ENCODE data around the gene ECHS1. TPM values are rescaled to one million over a fixed set of nuclear protein-coding genes. Genes with fewer than 3 reads are reported as not detected.

Gene ECHS1
- total and polyA plus RNA-seq, 2 of the 8 experiments (the other 6 are each of a cell fraction or from before 2014, with no cell fraction given) = 41.7 to 101 TPM

DNA sequence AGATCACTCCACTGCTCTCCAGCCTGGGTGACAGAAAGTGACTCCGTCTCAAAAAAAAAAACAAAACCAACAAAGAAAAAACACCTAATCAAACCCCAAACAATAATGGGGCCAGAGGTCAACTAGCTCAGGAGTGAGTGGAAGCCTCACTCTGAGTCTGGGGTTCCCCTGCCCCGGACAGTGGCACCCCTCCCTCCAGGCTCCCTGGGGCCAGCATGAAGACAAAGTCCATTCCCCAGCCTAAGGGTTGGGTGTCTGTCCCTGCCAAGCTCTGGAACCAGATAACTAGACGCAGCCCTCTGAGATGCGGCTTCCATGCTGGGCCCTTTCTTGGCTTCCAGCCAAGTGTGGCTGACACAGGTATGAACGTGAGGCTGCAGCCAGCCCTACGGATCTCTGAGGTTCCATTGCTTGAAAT lies 13.6 kb downstream of the ECHS1 start:
- WGBS, 2 experiments (ENCODE audit: extremely low coverage in 1 of 2, insufficient coverage in 1 of 2, insufficient read length in 1 of 2, insufficient replicate concordance in 2 of 2, low coverage in 1 of 2, low lambda C conversion rate in 2 of 2, missing lambda C conversion rate in 1 of 2) = 88% methylated on average over 6 of the region's 6 CpGs; no CpG with 5 or more reads in 1 of the 2 experiments
- Histone ChIP-seq H3K4ac (replicated peaks; ENCODE audit: insufficient read length, low read depth, low read length) (no peak overlapping the region), H3K36me3 (ENCODE audit: control insufficient read depth in 2 of 4, insufficient read depth in 4 of 4, low read length in 3 of 4) (peaks cover 4 to 16% (median 12%) of the 10 kb centered on the region in 4 experiments), H3K23ac (ENCODE audit: insufficient read length) (no peak overlapping the region), H4K20me1 (replicated peaks in 1 of 2; ENCODE audit: control insufficient read depth in 1 of 2, insufficient read depth in 2 of 2, low read length in 2 of 2) (peaks cover 7 to 16% of the 10 kb centered on the region in 2 experiments), H2AK5ac (ENCODE audit: low read depth, low read length) (no peak overlapping the region), H2BK15ac (ENCODE audit: low read length) (no peak overlapping the region), H3K4me1 (replicated peaks in 1 of 4; ENCODE audit: control insufficient read depth in 3 of 4, insufficient read depth in 4 of 4, low read length in 3 of 4) (peaks cover 0 to 6% (median 3%) of the 10 kb centered on the region in 4 experiments; a peak in 3 of 7 replicates), H2BK5ac (ENCODE audit: low read depth, low read length) (no peak overlapping the region), H3K14ac (ENCODE audit: insufficient read length) (no peak overlapping the region), H3K9me3 (ENCODE audit: insufficient read depth in 2 of 2, low read depth in 1 of 2, low read length in 1 of 2) (no peaks in the 10 kb centered on the region), H2BK120ac (replicated peaks; ENCODE audit: low read depth, low read length) (no peak overlapping the region), H3K23me2 (ENCODE audit: low read depth, low read length) (peaks cover 6% of the 10 kb centered on the region; the same call in 1 of the 2 replicates), H3K27me3 (replicated peaks in 1 of 4; ENCODE audit: control insufficient read depth in 3 of 4, extremely low read depth in 1 of 4, insufficient read depth in 3 of 4, low read length in 3 of 4) (peaks cover 0 to 19% (median 7%) of the 10 kb centered on the region in 4 experiments; a peak in 5 of 7 replicates), H2BK12ac (ENCODE audit: low read depth, low read length) (no peak overlapping the region), H3K4me3 (ENCODE audit: extremely low read depth in 1 of 4, insufficient read depth in 2 of 4, low read depth in 3 of 4, low read length in 4 of 4) (no peak overlapping the region), H3K56ac (replicated peaks; ENCODE audit: insufficient read length, low read depth, low read length) (no peak overlapping the region), H4K91ac (replicated peaks; ENCODE audit: insufficient read length, low read length) (no peak overlapping the region), H2AFZ (ENCODE audit: low read length) (no peak overlapping the region), H2BK20ac (ENCODE audit: low read length) (no peak overlapping the region), H3K79me2 (ENCODE audit: control insufficient read depth in 1 of 2, insufficient read depth in 2 of 2, low read length in 2 of 2) (no peaks in the 10 kb centered on the region), H3K4me2 (ENCODE audit: insufficient read depth in 1 of 2, low read depth in 2 of 2, low read length in 2 of 2) (no peak overlapping the region), H3K18ac (ENCODE audit: extremely low read depth, low read length) (no peak overlapping the region), H3K9ac (replicated peaks in 1 of 4; ENCODE audit: extremely low read depth in 1 of 4, low read depth in 3 of 4, low read length in 3 of 4) (no peak overlapping the region), H3K27ac (ENCODE audit: low read depth, low read length) (no peak overlapping the region), H4K8ac (ENCODE audit: extremely low read depth, insufficient read depth, low read length) (no peak overlapping the region), H3K79me1 (ENCODE audit: low read depth, low read length) (no peaks in the 10 kb centered on the region; the same call in 1 of the 2 replicates), H4K5ac (ENCODE audit: insufficient read length, low read depth, low read length) (no peak overlapping the region)
- DNase-seq (ENCODE audit: low read depth in 1 of 2, low spot score in 2 of 2) = no peak
- POLR2A ChIA-PET (ENCODE audit: partially characterized antibody) = interaction anchor here (1.8 to 5.0 kb wide), 4 partner anchors 11 to 36 kb away, joined by 5 to 38 read pairs (median 8); partner anchors contain the start of gene PRAP1
- FAIRE-seq = no peak
- CTCF ChIA-PET (ENCODE audit: partially characterized antibody) = interaction anchor here (0.7 to 2.1 kb wide), 3 partner anchors 30 to 53 kb away, joined by 3 to 9 read pairs (median 3); no protein-coding TSS in a partner anchor
- TF ChIP-seq RXRA (IDR thresholded peaks at IDR 0.05; ENCODE audit: insufficient read depth, low read depth, low read length) (no peak), GABPA (IDR thresholded peaks at IDR 0.05; ENCODE audit: borderline replicate concordance, insufficient read depth, low read length) (no peak), POLR2A (IDR thresholded peaks at IDR 0.05; ENCODE audit: control extremely low read depth in 1 of 2, low read depth in 2 of 2, low read length in 2 of 2) (no peak), RFX5 (IDR thresholded peaks at IDR 0.05; ENCODE audit: borderline replicate concordance, low read depth, low read length) (no peak), ASH2L (IDR thresholded peaks at IDR 0.05; ENCODE audit: low read length) (no peak), TEAD4 (IDR thresholded peaks at IDR 0.05; ENCODE audit: low read depth, low read length) (no peak), SP1 (IDR thresholded peaks at IDR 0.05; ENCODE audit: low read depth, low read length) (no peak), SIRT6 (IDR thresholded peaks at IDR 0.05; ENCODE audit: low read length) (no peak), BRCA1 (IDR thresholded peaks at IDR 0.05; ENCODE audit: low read depth, low read length) (no peak), POLR2AphosphoS5 (IDR thresholded peaks at IDR 0.05; ENCODE audit: low read depth, low read length) (no peak), HDAC6 (IDR thresholded peaks at IDR 0.05; ENCODE audit: low read depth, low read length) (no peak), BACH1 (IDR thresholded peaks at IDR 0.05; ENCODE audit: low read length) (no peak)
- TF ChIP-seq, protein P1, sequence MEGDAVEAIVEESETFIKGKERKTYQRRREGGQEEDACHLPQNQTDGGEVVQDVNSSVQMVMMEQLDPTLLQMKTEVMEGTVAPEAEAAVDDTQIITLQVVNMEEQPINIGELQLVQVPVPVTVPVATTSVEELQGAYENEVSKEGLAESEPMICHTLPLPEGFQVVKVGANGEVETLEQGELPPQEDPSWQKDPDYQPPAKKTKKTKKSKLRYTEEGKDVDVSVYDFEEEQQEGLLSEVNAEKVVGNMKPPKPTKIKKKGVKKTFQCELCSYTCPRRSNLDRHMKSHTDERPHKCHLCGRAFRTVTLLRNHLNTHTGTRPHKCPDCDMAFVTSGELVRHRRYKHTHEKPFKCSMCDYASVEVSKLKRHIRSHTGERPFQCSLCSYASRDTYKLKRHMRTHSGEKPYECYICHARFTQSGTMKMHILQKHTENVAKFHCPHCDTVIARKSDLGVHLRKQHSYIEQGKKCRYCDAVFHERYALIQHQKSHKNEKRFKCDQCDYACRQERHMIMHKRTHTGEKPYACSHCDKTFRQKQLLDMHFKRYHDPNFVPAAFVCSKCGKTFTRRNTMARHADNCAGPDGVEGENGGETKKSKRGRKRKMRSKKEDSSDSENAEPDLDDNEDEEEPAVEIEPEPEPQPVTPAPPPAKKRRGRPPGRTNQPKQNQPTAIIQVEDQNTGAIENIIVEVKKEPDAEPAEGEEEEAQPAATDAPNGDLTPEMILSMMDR (IDR thresholded peaks at IDR 0.05; ENCODE audit: control extremely low read depth in 1 of 3, insufficient read depth in 1 of 3, low read depth in 1 of 3, low read length in 3 of 3) = no peak
